A673 (cell line): ENCODE measurements around the gene DFFB. TPM values are rescaled to one million over a fixed set of nuclear protein-coding genes. Genes with fewer than 3 reads are reported as not detected.

Source experiments
- BruUV-seq: library from RNA; stranded (reverse); fragments of 400-500 nt; replicated peaks from 2 replicates; lab custom pipeline; 2021; lab: Mats Ljungman, UMichigan
- CTCF ChIA-PET: fragments of 300-600 bp; sonication (Branson Sonifier 250); formaldehyde crosslinking; loops from one replicate; lab custom pipeline; 2022; ENCODE audit warnings: antibody characterized with exemption; lab: Charles Lee
- POLR2A ChIA-PET: fragments of 300-600 bp; sonication (Branson Sonifier 250); formaldehyde crosslinking; loops from one replicate; lab custom pipeline; 2022; ENCODE audit warnings: antibody characterized with exemption; ENCODE audit not compliant: low non-redundant PET; lab: Charles Lee
- DNase-seq: peaks from one replicate; pipeline ENCODE4 v3.0.0-alpha.2; 2015; ENCODE audit warnings: low spot score
- H3K27ac ChIP-seq: fragments of 200-600 bp; sonication (generic); 2 replicates; pipeline ENCODE4 v1.5.1; 2016; ENCODE audit warnings: mixed run types, low read depth, mild to moderate bottlenecking, mixed read lengths, antibody characterized with exemption, low read length; ENCODE audit not compliant: poor library complexity, severe bottlenecking
- H3K27me3 ChIP-seq: fragments of 200-600 bp; sonication (generic); replicated peaks from 2 replicates; pipeline ENCODE4 v1.6.1; 2017; ENCODE audit warnings: mixed run types, low read depth, mild to moderate bottlenecking, mixed read lengths, antibody characterized with exemption, low read length; ENCODE audit not compliant: insufficient read depth, poor library complexity
- H3K36me3 ChIP-seq: fragments of 200-600 bp; sonication (generic); 2 replicates; pipeline ENCODE4 v1.6.1; 2016; ENCODE audit warnings: mixed run types, mild to moderate bottlenecking, mixed read lengths, antibody characterized with exemption, low read length; ENCODE audit not compliant: insufficient read depth, poor library complexity, severe bottlenecking
- H3K4me1 ChIP-seq: fragments of 200-600 bp; sonication (generic); 2 replicates; pipeline ENCODE4 v1.6.1; 2017; ENCODE audit warnings: mixed run types, mild to moderate bottlenecking, mixed read lengths, antibody characterized with exemption, low read length; ENCODE audit not compliant: insufficient read depth, poor library complexity, severe bottlenecking
- H3K4me3 ChIP-seq: fragments of 200-600 bp; sonication (generic); 2 replicates; pipeline ENCODE4 v1.5.1; 2016; ENCODE audit warnings: low read depth, mixed run types, mild to moderate bottlenecking, mixed read lengths, low read length; ENCODE audit not compliant: poor library complexity, severe bottlenecking
- H3K9me3 ChIP-seq: fragments of 200-600 bp; sonication (generic); 2 replicates; pipeline ENCODE4 v1.6.1; 2016; ENCODE audit warnings: mixed run types, low read depth, mild to moderate bottlenecking, mixed read lengths, antibody characterized with exemption, low read length; ENCODE audit not compliant: poor library complexity, severe bottlenecking
- EZH2 ChIP-seq: fragments of 200-600 bp; sonication (generic); IDR thresholded peaks from 2 replicates; pipeline ENCODE4 v1.6.1; 2017; ENCODE audit warnings: borderline replicate concordance, low read depth, mild to moderate bottlenecking, mixed read lengths, antibody characterized with exemption, low read length; ENCODE audit not compliant: poor library complexity, severe bottlenecking
- intact Hi-C: fragments of 100-400 bp; cut with micrococcal nuclease; formaldehyde crosslinking; loops from one replicate; pipeline ENCODE4 v1.10.0; 2022; ENCODE audit not compliant: unreplicated experiment
- total RNA-seq: library from RNA; stranded (reverse); gene quantifications from 2 replicates; pipeline ENCODE4 v1.2.3, GENCODE V29; 2021
- TF ChIP-seq, protein P1 (sequence below): fragments of 300-800, 200-600 bp; sonication (generic); conservative IDR thresholded peaks from 2 replicates; pipeline ENCODE4 v1.5.1; 2017; ENCODE audit warnings: low read depth, mild to moderate bottlenecking, antibody characterized with exemption, low read length, moderate library complexity, mixed read lengths

The DFFB gene
- total RNA-seq, 1 experiment from 2014 or later, result 8.9 TPM

DNA sequence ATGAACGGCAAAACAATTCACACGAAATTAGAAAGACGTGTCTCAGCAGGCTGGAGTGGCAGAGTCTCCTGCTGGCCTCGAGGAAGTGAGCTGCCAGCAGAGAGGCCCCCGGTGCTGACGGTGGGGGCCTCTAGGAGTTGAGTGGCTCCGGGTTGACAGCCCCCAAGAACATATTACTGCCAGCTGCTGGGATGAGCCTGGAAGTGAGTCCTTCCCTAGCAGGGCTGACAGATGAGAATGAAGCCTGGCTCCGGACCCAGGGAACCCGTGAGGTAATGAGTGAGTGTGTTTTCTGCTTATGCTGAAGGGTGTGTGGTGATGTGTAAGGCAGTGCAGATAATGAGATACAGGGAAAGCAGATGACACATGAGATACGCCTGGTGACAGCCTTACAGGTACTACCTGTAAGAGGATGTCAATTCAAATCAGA, 37.5 kb upstream of the DFFB start:
- Histone ChIP-seq H3K9me3 (no peaks in the 10 kb centered on the region), H3K36me3 (no peaks in the 10 kb centered on the region), H3K4me3 (no peak overlapping the region), H3K27me3 (no peaks in the 10 kb centered on the region), H3K27ac (no peak overlapping the region), H3K4me1 (no peaks in the 10 kb centered on the region)
- BruUV-seq, result no TSS peak
- no peak for DNase-seq
- POLR2A ChIA-PET, result no interaction called here
- CTCF ChIA-PET, result no interaction called here
- TF ChIP-seq, protein P1, sequence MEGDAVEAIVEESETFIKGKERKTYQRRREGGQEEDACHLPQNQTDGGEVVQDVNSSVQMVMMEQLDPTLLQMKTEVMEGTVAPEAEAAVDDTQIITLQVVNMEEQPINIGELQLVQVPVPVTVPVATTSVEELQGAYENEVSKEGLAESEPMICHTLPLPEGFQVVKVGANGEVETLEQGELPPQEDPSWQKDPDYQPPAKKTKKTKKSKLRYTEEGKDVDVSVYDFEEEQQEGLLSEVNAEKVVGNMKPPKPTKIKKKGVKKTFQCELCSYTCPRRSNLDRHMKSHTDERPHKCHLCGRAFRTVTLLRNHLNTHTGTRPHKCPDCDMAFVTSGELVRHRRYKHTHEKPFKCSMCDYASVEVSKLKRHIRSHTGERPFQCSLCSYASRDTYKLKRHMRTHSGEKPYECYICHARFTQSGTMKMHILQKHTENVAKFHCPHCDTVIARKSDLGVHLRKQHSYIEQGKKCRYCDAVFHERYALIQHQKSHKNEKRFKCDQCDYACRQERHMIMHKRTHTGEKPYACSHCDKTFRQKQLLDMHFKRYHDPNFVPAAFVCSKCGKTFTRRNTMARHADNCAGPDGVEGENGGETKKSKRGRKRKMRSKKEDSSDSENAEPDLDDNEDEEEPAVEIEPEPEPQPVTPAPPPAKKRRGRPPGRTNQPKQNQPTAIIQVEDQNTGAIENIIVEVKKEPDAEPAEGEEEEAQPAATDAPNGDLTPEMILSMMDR, result no peak
- no peak for TF ChIP-seq EZH2
- intact Hi-C loops, result no loop called here

DNA sequence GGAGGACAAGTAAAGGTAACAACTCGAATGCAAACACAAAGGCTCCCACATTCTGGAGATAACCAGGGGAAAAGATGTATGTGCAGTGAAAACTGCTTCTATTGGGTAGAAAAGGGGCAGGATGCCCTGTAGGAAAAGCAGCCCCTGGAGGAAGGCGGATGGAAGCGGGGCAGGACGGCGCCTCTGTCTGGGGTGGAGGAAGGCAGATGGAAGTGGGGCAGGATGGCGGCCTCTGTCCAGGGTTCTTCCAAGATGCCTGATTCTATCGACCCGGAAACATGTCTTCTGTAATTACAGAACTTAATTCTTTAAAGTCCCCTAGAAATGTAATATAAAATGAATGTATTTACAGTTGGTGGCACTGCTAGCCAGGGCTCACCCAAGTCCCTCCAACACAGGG, 37.0 kb upstream of the DFFB start:
- H3K36me3 ChIP-seq, result no peaks in the 10 kb centered on the region
- H3K27me3 ChIP-seq, result no peaks in the 10 kb centered on the region
- no peaks in the 10 kb centered on the region for H3K4me1 ChIP-seq
- H3K9me3 ChIP-seq, result no peaks in the 10 kb centered on the region
- TF ChIP-seq EZH2, result no peak
- TF ChIP-seq, protein P1, result no peak
- CTCF ChIA-PET, result no interaction called here
- intact Hi-C loops, result no loop called here
- H3K4me3 ChIP-seq, result no peak overlapping the region
- BruUV-seq, result no TSS peak
- POLR2A ChIA-PET, result no interaction called here
- no peak for DNase-seq
- peak overlapping the region; percentile 30 for H3K27ac ChIP-seq

DNA sequence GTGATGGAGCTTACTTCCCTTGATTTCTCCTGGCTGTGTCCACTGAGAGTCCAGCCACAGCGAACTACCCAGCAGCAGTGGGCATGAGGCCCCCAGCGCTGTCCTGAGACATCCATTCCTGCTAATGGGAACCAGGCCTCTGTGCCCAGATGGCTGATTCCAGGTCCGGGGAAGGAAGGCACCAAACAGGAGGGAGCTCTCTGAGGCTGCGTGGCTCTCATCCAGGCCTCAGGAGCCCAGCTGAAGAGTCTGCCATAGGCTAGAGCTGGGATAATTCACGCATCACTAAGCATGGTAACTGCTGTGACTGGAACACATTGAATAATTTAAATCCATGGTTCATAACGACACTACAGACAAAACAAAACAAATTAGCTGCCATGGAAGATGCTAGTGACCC, 36.3 kb upstream of the DFFB start:
- peak; percentile 55 for DNase-seq

More for the DNA sequence above, 36.3 kb upstream of the DFFB start:
- CTCF ChIA-PET, result no interaction called here
- H3K9me3 ChIP-seq, result no peaks in the 10 kb centered on the region
- POLR2A ChIA-PET, result no interaction called here
- H3K27ac ChIP-seq, result peak overlapping the region; percentile 30
- H3K36me3 ChIP-seq, result no peaks in the 10 kb centered on the region
- H3K4me1 ChIP-seq, result no peaks in the 10 kb centered on the region
- intact Hi-C loops, result no loop called here
- no peak for TF ChIP-seq EZH2
- TF ChIP-seq, protein P1, result no peak
- no peaks in the 10 kb centered on the region for H3K27me3 ChIP-seq
- no TSS peak for BruUV-seq
- no peak overlapping the region for H3K4me3 ChIP-seq
